K562 (cell line): ENCODE data around the gene ATXN7L1. TPM values are rescaled to one million over a fixed set of nuclear protein-coding genes. Genes with fewer than 3 reads are reported as not detected.

Experiments
- ATAC-seq: fragments of 200-7000 bp; cut with Tn5 transposase; 3 replicates; pipeline ENCODE4 v1.9.1; 2020; ENCODE audit warnings: moderate library complexity
- BruUV-seq: library from RNA; stranded (reverse); fragments of 400-500 nt; replicated peaks from 2 replicates; lab custom pipeline; 2021; lab: Mats Ljungman, UMichigan
- CTCF ChIA-PET: fragments of 300-600 bp; formaldehyde crosslinking; extraction: SDS; loops from one replicate; lab custom pipeline; 2021; ENCODE audit warnings: low intra/inter-chr PET ratio; lab: Yijun Ruan, JAX
- POLR2A ChIA-PET: fragments of 300-600, 350-650 bp; sonication (Branson Sonifier 250); formaldehyde crosslinking; extraction: SDS; loops from one replicate; lab custom pipeline; 2021; ENCODE audit warnings: antibody characterized with exemption, inconsistent platforms; lab: Yijun Ruan, JAX
- DNase-seq, 4 experiments: peaks; one replicate each; pipeline versions ENCODE4 v3.0.0 to v3.0.0-alpha.2; 2011 to 2018; ENCODE audit warnings: low spot score in 3 of 4, mixed read lengths in 3 of 4; ENCODE audit errors: extremely low read depth in 1 of 4
- FAIRE-seq: peaks from 2 replicates; lab custom pipeline; 2011; peaks lifted over from hg19 to GRCh38; lab: Jason Lieb, UNC
- H2AFZ ChIP-seq: 2 replicates; pipeline ENCODE4 v1.6.0; 2011; ENCODE audit warnings: low read depth, low read length, control low read depth, inconsistent platforms
- H3K27ac ChIP-seq: fragments of 200-600 bp; 3 replicates; pipeline ENCODE4 v1.8.0; 2011; ENCODE audit warnings: low read depth, mild to moderate bottlenecking, control low read depth, inconsistent platforms, low read length, moderate library complexity, mixed read lengths; ENCODE audit errors: extremely low read depth
- H3K27me3 ChIP-seq, 2 experiments: fragments of 300-600 bp in 1 of 2; 2 replicates in 1 of 2; 3 replicates in 1 of 2; pipeline versions ENCODE4 v1.6.0 to v1.8.0; 2011; ENCODE audit warnings: inconsistent platforms in 2 of 2, low read length in 2 of 2, mild to moderate bottlenecking in 1 of 2, mixed read lengths in 1 of 2, moderate library complexity in 1 of 2; ENCODE audit not compliant: control insufficient read depth in 2 of 2, insufficient read depth in 2 of 2
- H3K36me3 ChIP-seq: fragments of 300-600 bp; 3 replicates; pipeline ENCODE4 v1.8.0; 2011; ENCODE audit warnings: mild to moderate bottlenecking, low read length, inconsistent platforms; ENCODE audit not compliant: control insufficient read depth, insufficient read depth
- H3K4me1 ChIP-seq, 2 experiments: fragments of 200-600 bp in 1 of 2; replicated peaks in 1 of 2; 2 replicates in 1 of 2; 3 replicates in 1 of 2; pipeline versions ENCODE4 v1.5.1 to v1.8.0; 2011; ENCODE audit warnings: inconsistent platforms in 2 of 2, low read length in 2 of 2, mild to moderate bottlenecking in 1 of 2, mixed read lengths in 1 of 2, moderate library complexity in 1 of 2; ENCODE audit not compliant: control insufficient read depth in 2 of 2, insufficient read depth in 2 of 2
- H3K4me2 ChIP-seq: 2 replicates; pipeline ENCODE4 v1.6.1; 2011; ENCODE audit warnings: low read length, control low read depth, inconsistent platforms, mixed read lengths; ENCODE audit not compliant: insufficient read depth
- H3K4me3 ChIP-seq: fragments of 200-600 bp; sonication (generic), shearing (Covaris generic); 2 replicates; pipeline ENCODE4 v1.5.1; 2016; ENCODE audit warnings: control low read depth, inconsistent platforms
- H3K79me2 ChIP-seq: fragments of 200-600 bp; 3 replicates; pipeline ENCODE4 v1.8.0; 2011; ENCODE audit warnings: low read length, inconsistent platforms; ENCODE audit not compliant: control insufficient read depth, insufficient read depth
- H3K9ac ChIP-seq, 2 experiments: 2 replicates each; pipeline versions ENCODE4 v1.6.0 to v1.6.1; 2011; ENCODE audit warnings: low read depth in 2 of 2, low read length in 2 of 2, control low read depth in 1 of 2, inconsistent platforms in 1 of 2, mild to moderate bottlenecking in 1 of 2, mixed read lengths in 1 of 2; ENCODE audit not compliant: insufficient read depth in 1 of 2
- H3K9me1 ChIP-seq: one replicate; pipeline ENCODE4 v1.6.0; 2011; ENCODE audit warnings: inconsistent platforms, mild to moderate bottlenecking, low read length, moderate library complexity; ENCODE audit not compliant: control insufficient read depth, insufficient read depth
- H3K9me3 ChIP-seq: replicated peaks from 2 replicates; pipeline ENCODE4 v1.5.1; 2011; ENCODE audit warnings: low read depth, low read length, inconsistent platforms; ENCODE audit not compliant: control insufficient read depth, insufficient read depth
- H4K20me1 ChIP-seq: replicated peaks from 2 replicates; pipeline ENCODE4 v1.6.1; 2011; ENCODE audit warnings: low read length, inconsistent platforms, mixed read lengths; ENCODE audit not compliant: control insufficient read depth, insufficient read depth
- ATF1 ChIP-seq, 2 experiments: fragments of 450-650 bp in 1 of 2; IDR thresholded peaks; 2 replicates each; pipeline ENCODE4 v1.6.1; 2016; ENCODE audit warnings: missing compliant biosample characterization in 1 of 2, missing genetic modification characterization in 1 of 2
- BDP1 ChIP-seq: IDR thresholded peaks from 3 replicates; pipeline ENCODE4 v1.6.1; 2011; ENCODE audit not compliant: insufficient read length, insufficient read depth
- ERF ChIP-seq: fragments of 450-650 bp; formaldehyde crosslinking; IDR thresholded peaks from 2 replicates; pipeline ENCODE4 v1.4.0; 2020; ENCODE audit warnings: mild to moderate bottlenecking, mixed read lengths
- GATAD2A ChIP-seq: fragments of 450-650 bp; IDR thresholded peaks from 2 replicates; pipeline ENCODE4 v1.6.1; 2017
- SMARCE1 ChIP-seq: fragments of 450-650 bp; IDR thresholded peaks from 2 replicates; pipeline ENCODE4 v1.7.1; 2016; ENCODE audit warnings: mild to moderate bottlenecking
- ZBTB26 ChIP-seq: fragments of 450-650 bp; formaldehyde crosslinking; IDR thresholded peaks from 2 replicates; pipeline ENCODE4 v1.4.0; 2022; ENCODE audit warnings: missing genetic modification characterization
- ZBTB5 ChIP-seq: fragments of 450-650 bp; IDR thresholded peaks from 2 replicates; pipeline ENCODE4 v1.6.1; 2017; ENCODE audit warnings: antibody characterized with exemption
- ZEB2 ChIP-seq: fragments of 450-650 bp; IDR thresholded peaks from 2 replicates; pipeline ENCODE4 v1.6.1; 2016
- WGBS: fragments of 100-300 bp; shearing (Covaris generic); methylation state at CpG from one replicate; pipeline ENCODE4 v1.1.6; 2016; ENCODE audit warnings: low coverage, mixed read lengths; ENCODE audit not compliant: insufficient coverage; ENCODE audit errors: missing lambda C conversion rate; 5-methylcytosine and 5-hydroxymethylcytosine counted together
- in situ Hi-C: fragments of 300-500 bp; cut with MboI; formaldehyde crosslinking; loops from 4 replicates; pipeline ENCODE4 v1.15.0; 2018; ENCODE audit warnings: inconsistent platforms, mixed read lengths
- intact Hi-C: fragments of 100-400 bp; cut with micrococcal nuclease; formaldehyde crosslinking; loops from 2 replicates; pipeline ENCODE4 v1.14.2; 2022
- polyA plus RNA-seq, 8 experiments: library from polyadenylated mRNA; depleted of rRNA in 4 of 8; stranded (reverse) in 5 of 8; unstranded in 3 of 8; fragments of >200 nt; fragmentation: Nextera tagmentation in 2 of 8; fragmentation: Illumina TruSeq in 1 of 8; extraction: Ambion mirVana in 2 of 8; extraction: Trizol in 1 of 8; gene quantifications; 2 replicates each; pipeline versions ENCODE4 v1.2.1 to v1.2.3, GENCODE V29; 2011 to 2014; ENCODE audit warnings: inconsistent platforms in 1 of 8, missing spikeins in 1 of 8
- total RNA-seq, 7 experiments: library from RNA; depleted of rRNA in 6 of 7; stranded (reverse); fragments of >200 nt in 6 of 7; fragmentation: Illumina TruSeq in 2 of 7; extraction: Trizol in 2 of 7; gene quantifications; 2 replicates each; pipeline versions ENCODE4 v1.2.1 to v1.2.3, GENCODE V29; 2011 to 2021; ENCODE audit warnings: low replicate concordance in 1 of 7

Gene ATXN7L1
- total and polyA plus RNA-seq, 9 of the 15 experiments (the other 6 are each of a cell fraction or from before 2014, with no cell fraction given), result 6.6 to 13.7 (median 10.7) TPM

- no peaks in the 10 kb centered on the region for H4K20me1 ChIP-seq
- no peak overlapping the region; a peak in 1 of 4 replicates for H3K9ac ChIP-seq
- 97% methylated on average over 3 of the region's 3 CpGs for WGBS
- intact Hi-C loops, result no loop called here
- no peaks in the 10 kb centered on the region for H3K27me3 ChIP-seq
- no peak for DNase-seq
- no peaks in the 10 kb centered on the region for H3K9me3 ChIP-seq
- no peak overlapping the region for H3K4me2 ChIP-seq
- H3K4me3 ChIP-seq, result no peak overlapping the region
- TF ChIP-seq GATAD2A (no peak), BDP1 (no peak), ZBTB5 (no peak), SMARCE1 (no peak), ZBTB26 (CRISPR knock-in tag) (no peak), ZEB2 (no peak), ATF1 (CRISPR knock-in tag; IDR thresholded peaks at IDR 0.05) (no peak), ATF1 (tag; IDR thresholded peaks at IDR 0.05) (no peak), ERF (no peak)
- TF ChIP-seq, all 486 proteins: peak for 0
- FAIRE-seq, result no peak
- no TSS peak for BruUV-seq
- in situ Hi-C loops, result no loop called here
- CTCF ChIA-PET, result no interaction called here
- Histone ChIP-seq H3K27ac (no peak overlapping the region), H3K36me3 (peaks cover 71% of the 10 kb centered on the region), H3K9me1 (no peaks in the 10 kb centered on the region), H3K4me1 (no peaks in the 10 kb centered on the region), H3K79me2 (no peaks in the 10 kb centered on the region), H2AFZ (no peak overlapping the region)
- POLR2A ChIA-PET, result interaction anchor here (0.6 to 1.1 kb wide), 3 partner anchors 18 to 448 kb away, joined by 3 read pairs; partner anchors contain the start of gene RINT1
- no peak for ATAC-seq
Observed at GRCh38 chr7:105567821-105568220, 308.6 kb downstream of the ATXN7L1 start.
